ENCODE data around the gene EFNA3.
"Not testable (repeated sequence)": the region's sequence is repeated elsewhere in the genome, so short reads cannot be mapped to it uniquely, and the experiment has no call there.

EFNA3 gene

DNA sequence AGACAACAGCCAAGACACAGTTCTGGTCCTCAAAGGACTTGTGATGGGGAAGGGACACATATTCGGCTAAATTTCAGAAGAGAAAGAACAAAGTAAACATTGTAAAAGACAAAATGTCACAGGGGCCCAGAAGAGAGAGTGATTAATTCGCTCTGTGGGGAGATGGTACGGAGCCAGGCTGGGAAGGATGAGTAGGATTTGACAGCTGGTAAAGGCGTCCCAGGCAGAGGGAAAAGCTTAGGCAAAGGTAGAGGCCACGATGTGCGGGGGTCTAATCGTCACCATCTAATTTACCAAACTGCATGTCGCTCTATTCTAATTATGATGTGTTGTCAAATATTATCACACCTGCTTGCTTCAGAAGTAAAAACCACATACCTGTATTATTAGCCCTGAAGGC is 31.7 kb downstream of the EFNA3 start:
- no peak for DNase-seq (ENCODE audit: low read depth in 2 of 2)

DNA sequence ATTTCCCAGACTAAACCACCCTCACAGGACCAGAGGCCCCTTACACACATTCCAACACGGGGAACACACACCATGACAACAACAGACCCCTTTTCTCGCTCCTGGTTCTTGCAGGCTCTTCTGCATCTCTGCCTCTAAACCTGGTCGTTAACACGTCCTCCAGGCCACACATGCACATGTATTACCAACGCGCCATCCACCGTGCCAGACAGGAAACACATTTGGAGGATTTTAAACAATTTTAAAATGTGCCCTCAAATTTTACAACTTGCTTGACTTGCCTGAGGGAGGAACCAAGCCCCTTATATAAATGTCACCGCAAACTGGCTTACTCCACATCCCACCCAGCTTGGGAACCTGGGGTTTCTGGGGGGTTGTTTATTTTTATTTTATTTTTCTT is 32.2 kb downstream of the EFNA3 start:
- no peak for DNase-seq (ENCODE audit: low read depth in 2 of 2)

DNA sequence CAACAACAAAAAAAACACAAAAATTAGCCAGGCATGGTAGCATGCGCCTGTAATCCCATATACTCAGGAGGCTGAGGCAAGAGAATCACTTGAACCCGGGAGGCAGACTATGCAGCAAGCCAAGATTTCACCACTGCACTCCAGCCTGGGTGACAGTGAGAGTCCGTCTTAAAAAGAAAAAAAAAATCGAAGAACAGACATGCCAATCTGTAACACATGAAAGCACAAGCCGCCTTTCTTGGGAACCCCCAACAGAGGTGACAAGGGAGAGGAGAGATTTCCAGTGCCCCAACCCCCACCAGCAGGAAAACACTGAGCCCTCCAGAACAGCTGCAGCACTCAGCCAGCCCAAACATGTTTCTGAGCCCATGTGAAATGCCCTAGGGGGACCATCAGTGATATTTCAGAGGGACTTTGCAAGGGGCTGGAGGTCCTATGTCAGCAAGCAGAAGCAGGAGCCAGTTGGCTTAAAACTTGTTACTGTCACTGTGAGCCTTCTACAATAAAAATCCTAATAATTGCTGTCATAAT is 34.9 kb downstream of the EFNA3 start:
- DNase-seq (ENCODE audit: low read depth in 2 of 2): no peak

DNA sequence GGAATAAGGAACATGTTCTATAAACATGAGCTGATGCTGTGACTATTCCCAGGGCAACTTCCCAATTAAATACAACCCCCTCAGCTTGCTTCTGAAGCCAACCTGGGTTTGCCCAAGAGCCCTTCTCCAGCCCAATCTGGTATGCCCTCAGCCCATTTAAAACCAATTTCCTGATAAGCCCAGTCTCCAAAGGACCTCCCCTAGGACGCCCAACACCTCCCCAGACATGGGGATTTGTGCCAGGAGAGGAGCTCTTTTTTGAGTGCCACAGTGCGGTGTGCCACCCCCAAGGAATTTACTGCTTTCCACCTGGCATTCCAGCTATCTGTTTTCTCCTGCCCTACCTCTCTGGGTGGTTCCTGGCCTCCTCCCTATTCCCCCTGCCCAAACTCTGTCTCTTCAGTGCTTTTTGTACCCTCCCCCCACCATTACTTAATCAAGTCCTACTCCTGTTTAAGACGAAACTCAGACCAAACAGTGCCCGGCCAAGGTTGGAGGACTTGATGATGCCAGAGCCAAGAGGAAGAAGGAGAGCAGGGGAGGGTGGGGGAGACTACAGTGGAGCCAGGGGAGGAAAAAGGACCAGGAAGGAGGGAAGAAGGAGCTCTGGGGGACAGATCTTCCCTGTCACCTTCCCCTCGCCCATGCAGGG is 37.6 kb downstream of the EFNA3 start:
- no peak for DNase-seq (ENCODE audit: low read depth in 2 of 2)

DNA sequence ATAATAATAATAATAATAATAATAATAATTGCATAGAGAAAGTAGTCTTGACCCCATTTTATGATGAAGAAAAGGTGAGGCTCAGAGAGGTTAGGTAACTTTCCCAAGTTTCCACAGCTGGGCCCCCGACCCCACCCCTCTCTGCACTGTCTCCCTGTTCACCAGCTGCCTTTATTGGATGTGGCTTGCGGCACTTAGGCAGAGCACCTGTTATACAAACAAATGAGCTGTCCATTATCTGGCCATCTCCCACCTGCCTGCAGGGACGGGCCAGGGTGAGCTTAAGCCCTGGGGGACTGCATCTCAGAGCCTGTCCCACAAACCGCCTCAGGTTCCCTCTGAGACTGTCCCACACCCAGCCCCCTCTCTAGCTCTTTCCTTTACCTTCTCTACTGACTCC is 39.0 kb downstream of the EFNA3 start:
- DNase-seq (ENCODE audit: low read depth in 2 of 2): no peak

DNA sequence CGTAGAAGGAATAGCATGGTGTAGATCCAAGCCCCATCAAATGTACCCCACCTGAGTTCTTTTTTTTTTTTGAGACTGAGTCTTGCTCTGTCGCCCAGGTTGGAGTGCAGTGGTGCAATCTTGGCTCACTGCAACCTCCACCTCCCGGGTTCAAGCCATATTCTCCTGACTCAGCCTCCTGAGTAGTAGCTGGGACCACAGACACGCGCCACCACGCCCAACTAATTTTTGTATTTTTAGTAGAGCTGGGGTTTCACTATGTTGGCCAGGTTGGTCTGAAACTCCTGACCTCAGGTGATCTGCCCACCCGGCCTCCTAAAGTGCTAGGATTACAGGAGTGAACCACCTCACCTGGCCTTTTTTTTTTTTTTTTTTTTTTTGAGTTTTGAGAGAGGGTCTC is 39.5 kb downstream of the EFNA3 start:
- not testable (repeated sequence) for DNase-seq (ENCODE audit: low read depth in 2 of 2)

DNA sequence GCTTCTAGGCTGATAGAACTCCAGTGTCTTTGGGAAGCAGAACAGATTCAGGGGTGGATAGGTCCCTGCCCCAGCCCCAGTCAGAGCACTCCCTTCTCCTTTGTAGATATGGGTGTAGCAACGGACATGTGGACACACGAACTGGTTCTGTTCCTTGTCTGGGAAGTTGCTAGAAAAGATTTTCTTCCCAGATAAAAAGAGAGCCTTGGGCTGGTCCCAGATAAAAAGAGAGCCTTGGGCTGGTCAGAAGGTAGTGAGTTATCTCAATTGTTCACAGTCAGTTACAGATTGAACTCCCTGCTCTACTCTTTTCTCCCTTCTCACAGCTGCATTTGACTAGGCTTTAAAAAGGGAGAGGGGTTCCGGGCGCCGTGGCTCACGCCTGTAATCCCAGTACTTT is 41.6 kb downstream of the EFNA3 start:
- DNase-seq (ENCODE audit: low read depth in 2 of 2): no peak

DNA sequence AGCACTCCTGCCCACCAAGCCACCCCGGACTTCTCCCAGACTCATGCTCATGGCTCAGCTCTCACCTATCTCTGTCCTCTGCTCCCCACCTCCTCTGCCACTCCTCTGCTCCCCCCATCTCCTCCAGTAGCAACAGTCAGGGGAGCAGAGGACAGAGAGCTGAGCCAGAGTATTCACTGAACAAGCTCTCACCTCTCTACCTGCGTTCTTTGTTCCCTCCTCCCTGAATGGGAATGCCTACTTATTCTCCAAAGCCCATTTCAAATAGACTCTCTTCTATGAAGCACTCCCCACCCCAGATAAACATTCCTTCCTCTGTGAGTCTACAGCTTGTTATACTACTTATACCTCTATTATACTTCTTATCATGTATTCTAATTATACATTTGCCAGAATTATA is 42.6 kb downstream of the EFNA3 start:
- DNase-seq (ENCODE audit: low read depth in 2 of 2): no peak

DNA sequence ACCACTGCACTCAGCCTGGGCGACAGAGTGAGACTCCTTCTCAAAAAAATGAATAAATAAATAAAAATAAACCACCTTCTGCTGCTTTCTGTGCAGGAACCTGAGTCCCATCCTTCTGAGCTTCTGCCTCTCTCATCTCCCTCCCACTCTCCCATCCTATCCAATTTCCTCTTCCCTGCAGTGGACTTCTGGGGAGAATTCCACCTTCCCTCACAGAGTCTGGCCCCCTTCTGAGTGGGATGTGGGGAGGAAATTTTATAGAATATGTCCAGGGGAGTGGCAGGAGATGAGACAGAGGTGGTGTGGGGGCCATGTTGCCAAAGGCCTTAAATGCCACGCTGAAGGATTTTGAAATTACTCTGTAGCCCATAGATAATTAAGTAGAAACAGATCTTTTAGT is 43.7 kb downstream of the EFNA3 start:
- DNase-seq (ENCODE audit: low read depth in 2 of 2): no peak

DNA sequence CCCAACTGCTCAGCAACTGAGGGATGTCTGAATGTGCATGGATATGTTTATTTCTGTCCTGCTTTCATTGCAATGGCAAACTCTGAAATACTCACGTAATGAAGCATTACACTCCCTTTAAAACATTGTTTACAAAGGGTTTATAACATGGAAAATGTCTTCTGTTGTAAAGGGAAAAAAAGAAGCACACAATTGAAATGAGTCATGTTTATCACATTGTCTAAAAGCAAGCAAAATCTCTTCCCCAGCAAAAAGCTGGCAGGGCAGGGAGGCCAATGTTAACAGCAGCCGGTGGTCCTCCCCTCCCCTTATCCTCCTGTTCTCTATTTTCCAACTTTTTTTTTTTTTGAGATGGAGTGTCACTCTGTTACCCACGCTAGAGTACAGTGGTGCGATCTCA is 45.2 kb downstream of the EFNA3 start:
- DNase-seq (ENCODE audit: low read depth in 2 of 2): no peak

DNA sequence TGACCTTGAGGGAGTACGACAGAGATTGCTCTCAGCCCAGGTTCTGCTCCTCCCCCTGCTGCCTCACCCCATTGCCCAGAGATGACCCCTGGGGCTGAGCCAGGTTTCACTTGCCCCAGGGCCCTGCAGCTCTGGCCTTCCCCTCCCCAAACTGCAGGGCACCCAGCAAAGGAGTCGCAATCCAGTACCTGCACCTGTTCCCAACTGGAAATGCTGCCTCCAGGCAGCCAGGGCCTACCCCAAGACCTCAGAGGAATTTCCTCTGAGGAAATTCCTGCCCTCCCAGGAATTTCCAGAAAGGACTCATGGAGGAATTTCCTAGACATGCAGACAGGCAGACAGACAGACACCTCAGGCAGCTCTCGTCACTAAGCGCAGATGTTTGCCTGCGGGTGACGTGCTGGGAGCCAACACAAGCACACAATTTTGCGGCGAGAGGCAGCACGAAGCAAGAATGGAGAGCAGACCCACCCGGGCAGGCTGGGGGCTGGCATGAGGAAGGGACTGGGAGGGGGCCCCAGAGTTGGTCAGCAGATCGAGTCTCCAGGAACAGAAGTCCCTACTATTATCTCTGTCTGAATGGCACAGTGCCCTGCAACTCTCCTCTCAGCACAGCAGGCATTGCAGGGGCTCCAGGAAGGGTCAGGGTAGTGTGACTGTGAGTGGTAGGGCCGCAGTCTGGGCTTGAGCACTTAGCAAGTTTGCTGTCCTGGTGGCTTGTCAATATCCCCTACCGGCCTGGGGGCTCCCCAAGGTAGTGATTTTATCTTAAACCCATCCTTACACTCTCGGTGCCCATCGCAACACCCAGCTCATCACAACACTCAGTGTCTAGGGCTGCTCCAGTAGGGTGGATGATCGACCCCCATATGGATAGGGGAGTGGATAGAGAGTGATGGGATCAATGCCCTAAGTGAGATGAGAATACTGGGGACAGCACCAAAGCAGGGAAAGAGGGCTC is 46.1 kb downstream of the EFNA3 start:
- no peak for DNase-seq (ENCODE audit: low read depth in 2 of 2)

DNA sequence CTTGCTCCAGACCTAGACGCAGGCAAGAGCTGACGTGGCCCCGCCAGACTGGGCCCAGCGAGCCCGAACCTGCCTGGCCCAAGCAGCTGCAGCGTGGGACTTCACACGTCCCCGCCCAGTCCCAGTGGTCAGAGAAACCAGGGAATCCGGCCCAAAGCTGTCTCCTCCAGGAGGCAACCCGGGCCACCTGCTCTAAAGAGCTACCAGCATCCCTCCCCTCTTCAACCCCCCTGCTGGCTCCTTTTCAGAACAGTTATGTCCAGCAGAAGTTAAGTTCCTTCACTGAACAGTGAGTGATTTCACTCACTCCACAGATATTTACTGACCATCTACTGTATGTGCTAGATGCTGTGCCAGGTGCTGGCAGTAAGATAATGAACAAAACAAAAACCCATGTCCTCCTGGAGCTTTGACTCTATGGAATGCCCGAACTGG is 46.9 kb downstream of the EFNA3 start:
- DNase-seq (ENCODE audit: low read depth in 2 of 2): no peak

DNA sequence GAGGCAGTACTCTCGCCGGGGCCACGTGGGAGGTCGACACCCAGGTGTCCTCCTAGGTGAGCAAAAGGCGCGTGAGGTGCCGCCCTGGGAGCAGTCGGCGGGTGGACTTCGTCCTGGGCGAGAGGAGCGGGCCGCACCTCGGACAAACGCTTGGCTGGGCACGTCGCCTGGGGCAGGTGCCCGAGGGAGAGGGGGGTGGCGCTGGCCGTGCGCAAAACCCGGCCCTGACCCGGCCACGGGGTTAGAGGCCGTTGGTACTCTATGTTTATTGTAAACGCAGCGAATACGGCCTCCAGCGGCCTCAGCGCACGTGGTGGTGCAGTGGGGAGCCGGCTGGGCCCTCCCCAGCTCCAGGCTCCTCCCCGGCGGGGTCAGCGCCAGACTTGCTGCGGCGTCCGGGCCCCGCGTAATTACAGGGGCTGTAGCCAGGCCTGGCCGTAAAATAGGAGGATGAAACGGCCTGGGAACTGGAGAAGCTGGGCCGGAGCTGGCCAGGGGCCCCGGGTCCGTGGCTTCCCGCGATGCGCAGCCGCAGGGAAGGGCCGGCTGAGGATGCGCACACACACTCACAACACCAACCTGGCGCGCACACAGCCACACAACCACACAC is 47.4 kb downstream of the EFNA3 start:
- DNase-seq (ENCODE audit: low read depth in 2 of 2): no peak

DNA sequence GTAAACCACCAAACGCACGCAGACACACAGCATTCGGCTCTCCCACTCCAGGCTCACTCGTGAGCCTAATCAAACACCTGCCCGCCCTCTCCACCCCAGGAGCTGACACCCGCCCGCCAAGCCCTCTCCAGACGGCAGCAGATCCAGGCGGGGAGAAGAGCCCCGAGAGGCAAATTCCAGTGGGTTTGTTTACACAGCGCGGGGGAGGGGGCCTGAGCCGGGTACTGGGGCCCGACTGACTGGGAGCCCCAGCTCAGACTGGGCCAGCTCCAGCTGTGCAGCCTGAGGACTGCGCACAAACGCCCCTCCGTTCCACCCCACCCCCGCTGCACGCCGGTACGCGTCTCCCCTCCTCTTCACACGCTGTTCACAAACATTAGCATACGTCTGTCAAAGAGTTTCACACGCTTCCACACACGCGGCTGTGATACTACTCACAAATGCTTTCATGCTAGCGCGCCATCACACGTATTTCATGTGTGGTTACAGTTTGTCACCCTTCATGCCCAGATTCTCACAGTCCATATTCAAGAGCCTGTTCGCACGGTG is 48.0 kb downstream of the EFNA3 start:
- DNase-seq (ENCODE audit: low read depth in 2 of 2): peak; percentile 10 to 28

DNA sequence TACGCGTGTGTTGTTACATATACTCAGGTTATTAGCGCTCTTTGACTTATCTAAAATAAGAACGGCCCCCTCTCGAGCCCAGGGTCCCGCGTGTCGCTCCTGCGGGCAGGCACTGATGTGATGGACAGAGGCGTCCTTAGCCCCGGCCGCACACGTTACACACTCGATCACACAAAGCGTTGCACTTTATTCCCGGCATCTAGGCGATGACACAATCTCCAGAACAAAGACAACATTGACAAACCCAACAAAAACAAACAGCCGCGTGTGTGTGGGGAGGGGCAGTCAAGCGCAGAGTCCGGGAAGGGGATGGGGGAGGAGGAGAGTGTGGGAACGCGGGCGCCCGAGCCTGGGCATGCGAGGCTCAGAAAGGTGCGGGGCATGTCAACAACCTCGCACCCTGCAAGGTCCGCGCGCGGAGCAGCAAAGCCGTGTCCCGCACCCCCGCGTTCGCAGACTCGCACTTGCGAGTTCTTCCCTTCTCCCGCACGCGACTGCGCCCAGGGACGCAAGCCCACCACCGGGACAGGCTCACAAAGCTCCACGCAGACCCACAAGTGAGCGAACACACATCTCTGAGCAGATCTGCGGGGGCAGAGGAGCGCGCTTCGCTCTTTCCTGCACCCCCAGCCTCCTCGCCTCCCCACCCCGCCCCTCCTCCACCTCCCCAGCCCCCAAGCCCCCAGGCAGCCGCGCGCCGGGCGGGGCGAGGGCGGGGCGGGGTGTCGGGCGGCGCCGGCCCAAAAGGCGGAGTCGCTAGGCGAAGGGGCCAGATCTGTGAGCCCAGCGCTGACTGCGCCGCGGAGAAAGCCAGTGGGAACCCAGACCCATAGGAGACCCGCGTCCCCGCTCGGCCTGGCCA is 48.7 kb downstream of the EFNA3 start, which contains the start of gene EFNA1:
Gene EFNA1, plus strand, starts transcription at position 772 of the 862 bp plus-strand sequence. CDS start 102 bp downstream, outside the sequence.
- no peak for DNase-seq (ENCODE audit: low read depth in 2 of 2)

DNA sequence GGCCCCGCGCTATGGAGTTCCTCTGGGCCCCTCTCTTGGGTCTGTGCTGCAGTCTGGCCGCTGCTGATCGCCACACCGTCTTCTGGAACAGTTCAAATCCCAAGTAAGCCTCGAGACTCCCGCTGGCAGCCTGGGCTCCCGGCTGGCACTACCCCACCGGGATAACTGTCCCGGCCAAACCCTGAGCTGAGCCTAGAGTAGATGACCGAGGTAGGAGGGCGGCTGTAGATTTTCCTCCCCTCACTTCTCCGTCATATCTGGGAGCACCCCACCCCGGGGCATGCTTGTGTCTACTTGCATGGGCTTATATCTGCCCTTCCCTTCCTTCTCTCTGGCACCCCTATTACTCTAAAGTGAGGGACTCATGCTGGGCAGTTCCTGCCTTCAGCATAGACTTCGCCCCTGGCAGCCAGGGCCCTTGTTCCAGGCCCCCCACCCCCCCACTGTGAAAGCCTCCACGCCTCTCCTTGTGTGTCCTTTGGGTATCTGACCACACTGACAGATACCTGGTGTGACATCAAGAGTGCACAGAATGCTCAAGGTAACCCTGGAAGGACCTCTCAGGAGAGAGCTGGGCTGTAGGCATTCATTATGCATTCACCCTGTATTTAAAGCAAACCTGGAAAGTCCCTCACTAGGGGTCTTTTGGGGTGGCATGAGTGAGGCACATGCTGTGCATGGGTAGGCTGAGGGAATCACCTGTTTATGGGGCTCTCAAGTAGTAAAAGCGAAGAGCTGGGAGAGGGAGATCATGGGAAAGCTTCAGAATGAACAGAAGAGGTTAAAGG is 49.5 kb downstream of the EFNA3 start:
- no peak for DNase-seq (ENCODE audit: low read depth in 2 of 2)

DNA sequence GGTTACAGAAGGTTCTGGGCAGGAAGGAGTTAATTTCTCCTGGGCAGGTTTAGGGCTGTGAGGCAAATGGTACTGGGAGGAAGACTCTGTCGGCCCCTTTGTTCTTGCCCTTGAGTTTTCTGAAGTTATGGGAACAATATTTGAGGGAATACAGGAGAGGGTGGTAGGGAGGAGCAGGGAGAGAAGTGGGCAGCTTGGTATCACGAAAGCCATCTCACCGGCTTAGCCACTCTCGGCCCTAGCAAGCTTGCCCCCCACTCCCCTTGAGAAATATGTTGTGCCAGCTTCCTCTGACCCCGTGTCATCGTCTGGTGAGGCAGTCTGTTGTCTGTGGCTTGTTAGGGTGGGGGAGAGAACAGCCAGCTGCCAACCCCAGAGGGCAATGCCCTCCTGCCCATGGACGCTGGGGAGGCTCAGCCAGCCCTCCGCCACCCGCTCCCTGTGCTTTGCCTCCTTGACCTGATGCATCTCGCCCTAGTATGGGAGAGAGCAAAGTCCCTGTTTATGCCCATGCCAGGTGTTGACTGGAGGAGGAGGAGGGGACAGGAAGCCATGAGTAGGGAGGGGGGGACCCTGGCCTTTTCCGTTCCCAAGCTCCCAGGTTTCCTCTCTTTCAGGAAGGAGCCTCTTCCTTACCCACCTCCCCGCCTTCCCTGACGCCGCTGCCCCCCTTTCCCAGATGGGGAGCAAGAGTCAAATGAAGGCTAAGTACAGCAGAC is 50.3 kb downstream of the EFNA3 start:
- no peak for DNase-seq (ENCODE audit: low read depth in 2 of 2)

DNA sequence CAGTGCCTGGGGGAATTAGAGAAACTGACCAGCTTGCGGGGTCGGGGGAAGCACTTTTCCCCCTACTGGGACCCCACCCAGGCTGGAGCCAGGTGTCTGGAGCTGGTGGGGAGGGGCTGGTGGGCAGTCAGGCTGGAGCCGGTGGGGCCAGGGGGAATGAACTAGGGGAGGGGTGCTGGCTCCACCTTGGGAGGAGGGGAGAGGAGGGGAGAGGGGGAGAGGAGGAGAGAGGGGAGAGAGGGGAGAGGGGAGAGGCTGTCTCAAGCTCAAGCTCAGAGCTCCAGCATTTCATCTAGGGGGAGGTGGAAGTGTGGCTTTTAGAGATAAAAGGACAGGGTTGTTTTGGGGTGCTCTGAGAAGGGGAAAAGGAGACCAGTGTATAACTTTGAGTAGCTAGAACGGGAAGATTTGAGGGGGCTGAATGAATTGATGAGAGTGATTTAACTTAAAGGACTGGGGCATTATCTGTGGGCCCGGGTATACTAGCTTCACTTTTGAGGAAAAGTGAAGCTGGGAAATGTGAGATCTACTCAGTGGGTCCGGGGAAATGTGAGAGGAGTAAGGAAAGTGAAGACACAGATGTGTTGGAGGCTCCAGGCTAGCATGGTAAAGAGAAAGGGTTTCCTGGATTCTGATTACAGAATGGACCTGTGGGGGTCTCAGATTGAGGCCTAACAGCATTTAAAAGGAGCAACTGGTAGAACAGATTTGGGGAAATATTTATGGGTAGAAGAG is 51.8 kb downstream of the EFNA3 start:
- no peak for DNase-seq (ENCODE audit: low read depth in 2 of 2)

DNA sequence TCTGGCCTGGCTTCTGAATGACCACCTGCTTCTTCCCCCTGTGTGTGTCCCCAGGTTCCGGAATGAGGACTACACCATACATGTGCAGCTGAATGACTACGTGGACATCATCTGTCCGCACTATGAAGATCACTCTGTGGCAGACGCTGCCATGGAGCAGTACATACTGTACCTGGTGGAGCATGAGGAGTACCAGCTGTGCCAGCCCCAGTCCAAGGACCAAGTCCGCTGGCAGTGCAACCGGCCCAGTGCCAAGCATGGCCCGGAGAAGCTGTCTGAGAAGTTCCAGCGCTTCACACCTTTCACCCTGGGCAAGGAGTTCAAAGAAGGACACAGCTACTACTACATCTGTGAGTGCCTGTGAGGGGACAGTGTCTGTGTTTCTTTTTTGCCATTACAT is 52.6 kb downstream of the EFNA3 start:
- DNase-seq (ENCODE audit: low read depth in 2 of 2): no peak
